ENCODE data around the gene GRB10. TPM values are rescaled to one million over a fixed set of nuclear protein-coding genes. Genes with fewer than 3 reads are reported as not detected.

The GRB10 gene
- total RNA-seq, 1 experiment from 2014 or later: 92.9 TPM

DNA sequence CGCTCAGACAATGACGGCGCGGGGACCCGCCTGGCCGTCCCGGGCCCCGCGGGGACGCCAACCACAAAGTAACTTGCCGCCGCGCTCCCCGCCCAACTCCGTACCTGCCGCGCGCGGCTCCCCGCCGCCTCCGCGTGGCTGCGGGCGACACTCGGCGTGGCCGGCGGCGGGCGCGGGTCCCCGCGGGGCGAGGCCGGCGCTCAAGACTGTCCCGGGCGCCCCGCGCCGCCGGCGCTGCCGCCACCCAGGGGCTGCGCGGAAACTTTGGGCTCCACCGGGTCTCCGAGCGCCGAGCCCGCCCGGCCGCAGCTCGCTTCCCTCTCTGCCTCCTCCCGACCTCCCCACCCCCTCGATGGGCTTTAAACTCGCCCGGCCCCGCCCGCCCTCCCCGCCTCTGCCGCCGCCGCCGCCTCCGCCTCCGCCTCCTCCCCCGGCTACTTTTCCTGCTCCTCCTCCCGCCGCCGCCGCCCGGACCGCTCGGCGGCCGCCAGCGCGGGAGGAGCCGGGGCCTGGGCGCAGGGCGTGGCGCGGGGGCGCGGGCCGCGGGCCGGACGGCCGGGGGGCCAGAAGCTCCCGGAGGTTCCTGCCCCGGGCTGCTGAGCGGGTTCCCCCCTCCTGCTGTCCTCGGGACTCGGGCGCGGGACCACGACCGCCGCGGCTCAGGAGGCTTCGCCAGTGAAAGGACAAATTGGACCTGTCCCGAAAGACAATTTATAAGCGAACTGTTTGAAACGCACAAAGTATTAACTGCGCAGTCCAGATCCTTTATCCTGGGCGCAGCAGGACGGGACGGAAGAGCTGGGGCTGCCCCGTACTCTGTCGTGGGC, 10.6 kb upstream of the GRB10 start:
- DNase-seq: peak; percentile 95
- Histone ChIP-seq H3K36me3 (replicated peaks; ENCODE audit: control insufficient read depth, insufficient read depth, low read length) (no peaks in the 10 kb centered on the region), H3K27me3 (ENCODE audit: control insufficient read depth, insufficient read depth, low read length) (peaks cover 19% of the 10 kb centered on the region), H3K4me3 (ENCODE audit: insufficient read depth, low read depth, low read length) (peak overlapping the region; percentile 58)

GRCh38 chr7:50792342-50793119, 9.8 kb upstream of the GRB10 start:
- peak; percentile 86 for DNase-seq
- no peaks in the 10 kb centered on the region; the same call in 1 of the 2 replicates for H3K36me3 ChIP-seq (replicated peaks; ENCODE audit: control insufficient read depth, insufficient read depth, low read length)
- H3K4me3 ChIP-seq (ENCODE audit: insufficient read depth, low read depth, low read length): peak overlapping the region; percentile 58
- H3K27me3 ChIP-seq (ENCODE audit: control insufficient read depth, insufficient read depth, low read length): peaks cover 19% of the 10 kb centered on the region

DNA sequence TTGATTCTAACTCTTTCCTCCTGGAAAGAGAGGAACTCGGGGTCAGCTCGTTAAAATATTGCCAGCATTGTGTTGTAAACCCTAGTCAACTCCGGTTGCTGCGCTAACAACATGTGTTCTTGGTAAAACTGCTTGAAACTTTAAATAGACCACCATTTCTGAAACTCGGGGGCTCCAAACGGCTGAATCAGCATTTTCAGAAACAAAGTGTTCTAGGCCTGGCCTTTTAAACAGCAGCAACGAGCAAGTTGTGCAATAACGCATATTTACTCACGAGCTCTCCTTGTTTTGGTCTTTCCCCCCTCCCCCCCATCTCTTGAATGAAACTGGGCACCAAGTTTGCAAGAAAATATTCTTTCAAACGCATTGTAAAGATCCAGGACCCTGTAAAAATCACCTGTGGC, 9.2 kb upstream of the GRB10 start:
- peaks cover 19% of the 10 kb centered on the region for H3K27me3 ChIP-seq (ENCODE audit: control insufficient read depth, insufficient read depth, low read length)
- DNase-seq: no peak
- peak overlapping the region; percentile 58 for H3K4me3 ChIP-seq (ENCODE audit: insufficient read depth, low read depth, low read length)
- peaks cover 2% of the 10 kb centered on the region; the same call in 1 of the 2 replicates for H3K36me3 ChIP-seq (replicated peaks; ENCODE audit: control insufficient read depth, insufficient read depth, low read length)

GRCh38 chr7:50791363-50791937, 8.8 kb upstream of the GRB10 start:
- no peak for DNase-seq
- H3K4me3 ChIP-seq (ENCODE audit: insufficient read depth, low read depth, low read length): peak overlapping the region; percentile 58
- peaks cover 2% of the 10 kb centered on the region; the same call in 1 of the 2 replicates for H3K36me3 ChIP-seq (replicated peaks; ENCODE audit: control insufficient read depth, insufficient read depth, low read length)

DNA sequence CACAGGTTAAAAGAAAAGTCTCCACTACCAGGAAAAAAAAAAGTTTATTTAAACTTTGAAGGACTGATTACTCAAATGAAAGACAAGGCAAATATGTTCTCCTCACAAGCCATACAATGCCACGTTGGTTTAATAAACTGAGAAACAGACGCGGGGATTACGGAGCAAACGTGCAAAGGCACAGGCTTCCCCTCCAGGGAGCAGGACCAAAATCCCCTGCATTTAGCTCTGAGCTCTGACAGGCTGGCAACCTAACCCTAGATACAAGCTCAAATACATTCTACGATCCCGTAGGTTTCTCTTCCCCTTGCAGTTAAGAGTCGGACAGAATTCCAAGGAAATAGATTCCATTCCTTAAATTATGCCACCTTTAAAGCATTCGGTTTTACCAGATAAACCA, 7.7 kb upstream of the GRB10 start:
- Histone ChIP-seq H3K36me3 (replicated peaks; ENCODE audit: control insufficient read depth, insufficient read depth, low read length) (peaks cover 2% of the 10 kb centered on the region; the same call in 1 of the 2 replicates), H3K4me3 (ENCODE audit: insufficient read depth, low read depth, low read length) (no peak overlapping the region), H3K27me3 (ENCODE audit: control insufficient read depth, insufficient read depth, low read length) (peaks cover 18% of the 10 kb centered on the region)
- no peak for DNase-seq

More at GRCh38 chr7:50791363-50791937, 8.8 kb upstream of the GRB10 start:
- H3K27me3 ChIP-seq (ENCODE audit: control insufficient read depth, insufficient read depth, low read length): peaks cover 19% of the 10 kb centered on the region

GRCh38 chr7:50788382-50788781, 5.7 kb upstream of the GRB10 start:
- Histone ChIP-seq H3K4me3 (ENCODE audit: insufficient read depth, low read depth, low read length) (no peak overlapping the region), H3K27me3 (ENCODE audit: control insufficient read depth, insufficient read depth, low read length) (no peaks in the 10 kb centered on the region), H3K36me3 (replicated peaks; ENCODE audit: control insufficient read depth, insufficient read depth, low read length) (peaks cover 2% of the 10 kb centered on the region; the same call in 1 of the 2 replicates)
- DNase-seq: no peak

GRCh38 chr7:50787825-50788224, 5.1 kb upstream of the GRB10 start:
- H3K27me3 ChIP-seq (ENCODE audit: control insufficient read depth, insufficient read depth, low read length): no peaks in the 10 kb centered on the region
- H3K36me3 ChIP-seq (replicated peaks; ENCODE audit: control insufficient read depth, insufficient read depth, low read length): peaks cover 2% of the 10 kb centered on the region; the same call in 1 of the 2 replicates
- H3K4me3 ChIP-seq (ENCODE audit: insufficient read depth, low read depth, low read length): no peak overlapping the region
- no peak for DNase-seq

- no peak overlapping the region for H3K4me3 ChIP-seq (ENCODE audit: insufficient read depth, low read depth, low read length)
- H3K27me3 ChIP-seq (ENCODE audit: control insufficient read depth, insufficient read depth, low read length): no peaks in the 10 kb centered on the region
- DNase-seq: no peak
- H3K36me3 ChIP-seq (replicated peaks; ENCODE audit: control insufficient read depth, insufficient read depth, low read length): peaks cover 2% of the 10 kb centered on the region; the same call in 1 of the 2 replicates
Observed at GRCh38 chr7:50785346-50785745, 2.6 kb upstream of the GRB10 start.

DNA sequence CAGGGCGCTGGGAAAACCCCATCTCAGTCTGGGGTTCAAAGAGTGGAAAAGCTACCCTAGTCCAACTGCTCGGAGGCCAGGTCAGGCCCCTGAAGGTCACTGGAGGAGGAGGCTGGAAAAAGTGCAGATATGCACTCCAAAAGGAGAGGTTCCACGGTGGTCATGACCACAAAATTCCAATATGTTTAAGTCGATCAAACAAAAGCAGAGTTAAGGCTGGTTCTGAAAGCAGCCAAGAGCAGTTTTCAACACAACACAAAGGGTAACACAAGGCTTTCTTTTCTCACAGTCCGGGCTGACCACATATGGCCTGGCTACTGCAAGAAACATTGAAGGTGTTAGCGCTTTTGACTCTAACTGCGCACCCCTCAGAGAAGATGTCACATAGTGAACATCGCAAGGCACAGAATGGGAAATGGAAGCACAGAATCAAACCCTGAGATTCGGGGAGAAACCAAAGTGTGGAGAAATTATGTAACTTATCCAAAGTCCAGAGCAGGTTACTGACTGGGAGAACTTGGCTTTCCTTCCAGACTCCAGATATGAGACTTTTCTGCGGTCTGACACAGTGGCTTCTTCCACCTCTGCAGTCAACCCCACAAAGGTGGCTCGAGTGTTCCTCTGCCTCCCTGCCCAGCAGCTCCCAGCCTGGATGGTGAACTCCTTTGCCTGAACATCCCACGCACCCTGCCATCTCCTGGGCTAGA, 1.3 kb upstream of the GRB10 start:
- Histone ChIP-seq H3K4me3 (ENCODE audit: insufficient read depth, low read depth, low read length) (no peak overlapping the region), H3K27me3 (ENCODE audit: control insufficient read depth, insufficient read depth, low read length) (no peaks in the 10 kb centered on the region), H3K36me3 (replicated peaks; ENCODE audit: control insufficient read depth, insufficient read depth, low read length) (peaks cover 2% of the 10 kb centered on the region; the same call in 1 of the 2 replicates)
- no peak for DNase-seq

GRCh38 chr7:50783303-50783702, 607 bp upstream of the GRB10 start:
- peaks cover 2% of the 10 kb centered on the region; the same call in 1 of the 2 replicates for H3K36me3 ChIP-seq (replicated peaks; ENCODE audit: control insufficient read depth, insufficient read depth, low read length)
- no peaks in the 10 kb centered on the region for H3K27me3 ChIP-seq (ENCODE audit: control insufficient read depth, insufficient read depth, low read length)
- DNase-seq: no peak
- peak overlapping the region; percentile 46; the same call in 1 of the 2 replicates for H3K4me3 ChIP-seq (ENCODE audit: insufficient read depth, low read depth, low read length)

- peak; percentile 64 for DNase-seq
- H3K27me3 ChIP-seq (ENCODE audit: control insufficient read depth, insufficient read depth, low read length): no peaks in the 10 kb centered on the region
- no peaks in the 10 kb centered on the region for H3K36me3 ChIP-seq (replicated peaks; ENCODE audit: control insufficient read depth, insufficient read depth, low read length)
- H3K4me3 ChIP-seq (ENCODE audit: insufficient read depth, low read depth, low read length): peak overlapping the region; percentile 2; the same call in 1 of the 2 replicates
Observed at GRCh38 chr7:50781381-50782293, 1.1 kb downstream of the GRB10 start.

GRCh38 chr7:50780436-50780835, 2.3 kb downstream of the GRB10 start:
- Histone ChIP-seq H3K36me3 (replicated peaks; ENCODE audit: control insufficient read depth, insufficient read depth, low read length) (no peaks in the 10 kb centered on the region), H3K27me3 (ENCODE audit: control insufficient read depth, insufficient read depth, low read length) (no peaks in the 10 kb centered on the region), H3K4me3 (ENCODE audit: insufficient read depth, low read depth, low read length) (no peak overlapping the region)
- no peak for DNase-seq

- H3K27me3 ChIP-seq (ENCODE audit: control insufficient read depth, insufficient read depth, low read length): no peaks in the 10 kb centered on the region
- DNase-seq: no peak
- no peaks in the 10 kb centered on the region for H3K36me3 ChIP-seq (replicated peaks; ENCODE audit: control insufficient read depth, insufficient read depth, low read length)
- no peak overlapping the region for H3K4me3 ChIP-seq (ENCODE audit: insufficient read depth, low read depth, low read length)
Observed at GRCh38 chr7:50779427-50779826, 3.3 kb downstream of the GRB10 start.
